IPS-20b (cell line): ENCODE measurements around the gene POU2AF2.
"Not testable (repeated sequence)": the region's sequence is repeated elsewhere in the genome, so short reads cannot be mapped to it uniquely, and the experiment has no call there.

Source experiments
- H3K27ac ChIP-seq: one replicate; pipeline ENCODE4 v1.5.1; 2013; ENCODE audit warnings: low read length
- H3K27me3 ChIP-seq: 2 replicates; pipeline ENCODE4 v1.6.1; 2013; ENCODE audit warnings: mild to moderate bottlenecking, low read length, inconsistent platforms; ENCODE audit not compliant: insufficient read depth
- H3K36me3 ChIP-seq: 2 replicates; pipeline ENCODE4 v1.6.1; 2013; ENCODE audit warnings: low read depth, mild to moderate bottlenecking, inconsistent platforms, low read length, moderate library complexity; ENCODE audit not compliant: insufficient read depth
- H3K4me1 ChIP-seq: 2 replicates; pipeline ENCODE4 v1.6.1; 2013; ENCODE audit warnings: mild to moderate bottlenecking, control low read depth, inconsistent platforms, low read length, moderate library complexity; ENCODE audit not compliant: insufficient read depth
- H3K4me3 ChIP-seq: 2 replicates; pipeline ENCODE4 v1.5.1; 2013; ENCODE audit warnings: mild to moderate bottlenecking, low read length, inconsistent platforms
- H3K9ac ChIP-seq: 2 replicates; pipeline ENCODE4 v1.6.1; 2013; ENCODE audit warnings: low read depth, mild to moderate bottlenecking, inconsistent platforms, low read length, moderate library complexity
- H3K9me3 ChIP-seq: 2 replicates; pipeline ENCODE4 v1.6.1; 2013; ENCODE audit warnings: mild to moderate bottlenecking, low read depth, low read length, inconsistent platforms; ENCODE audit not compliant: insufficient read depth

The POU2AF2 gene

DNA sequence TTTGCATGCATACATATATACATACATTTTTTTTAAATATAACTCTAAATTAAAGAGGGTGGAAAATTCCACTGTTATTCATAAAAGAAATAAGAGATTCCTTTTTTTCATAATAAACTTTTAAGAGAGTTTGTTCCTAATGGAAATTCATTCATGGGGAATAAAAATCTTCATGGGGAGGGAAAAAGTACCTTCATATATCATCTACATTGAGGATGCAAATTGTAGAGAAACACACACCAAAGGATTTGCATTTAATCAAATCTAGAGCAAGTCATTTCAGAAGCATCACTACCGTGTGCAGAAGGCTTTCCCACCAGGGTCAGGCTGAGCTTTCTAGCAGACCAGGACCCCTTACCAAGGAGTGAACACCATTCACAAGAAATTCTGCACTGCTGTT is at the start of gene POU2AF2:
Gene POU2AF2 (plus strand): TSS at position 301 of the 400 bp plus-strand sequence. CDS start 129 bp downstream, outside the sequence.
- no peaks in the 10 kb centered on the region for H3K27me3 ChIP-seq

GRCh38 chr11:111200010-111200534 is 45.5 kb upstream of the POU2AF2 start:
- Histone ChIP-seq H3K4me1 (no peaks in the 10 kb centered on the region), H3K27ac (no peak overlapping the region), H3K4me3 (no peak overlapping the region), H3K27me3 (no peaks in the 10 kb centered on the region), H3K9ac (no peak overlapping the region), H3K9me3 (no peaks in the 10 kb centered on the region), H3K36me3 (no peaks in the 10 kb centered on the region)

More for the DNA sequence above, at the start of gene POU2AF2:
- H3K9me3 ChIP-seq, result no peaks in the 10 kb centered on the region
- no peak within 1 kb of the TSS for H3K4me3 ChIP-seq
- H3K27ac ChIP-seq, result no peak within 1 kb of the TSS
- no peak within 1 kb of the TSS for H3K9ac ChIP-seq
- H3K4me1 ChIP-seq, result peaks cover 3% of the 10 kb centered on the region; the same call in 1 of the 2 replicates
- no peaks in the 10 kb centered on the region for H3K36me3 ChIP-seq

GRCh38 chr11:111204211-111204610 is 41.3 kb upstream of the POU2AF2 start:
- Histone ChIP-seq H3K27ac (no peak overlapping the region), H3K9me3 (no peaks in the 10 kb centered on the region), H3K36me3 (no peaks in the 10 kb centered on the region), H3K9ac (no peak overlapping the region), H3K4me3 (no peak overlapping the region), H3K4me1 (no peaks in the 10 kb centered on the region), H3K27me3 (no peaks in the 10 kb centered on the region)

GRCh38 chr11:111205632-111206385 is 39.7 kb upstream of the POU2AF2 start:
- no peak overlapping the region for H3K4me3 ChIP-seq
- H3K27ac ChIP-seq, result no peak overlapping the region
- H3K36me3 ChIP-seq, result no peaks in the 10 kb centered on the region
- H3K9me3 ChIP-seq, result no peaks in the 10 kb centered on the region
- H3K4me1 ChIP-seq, result no peaks in the 10 kb centered on the region
- H3K9ac ChIP-seq, result no peak overlapping the region
- no peaks in the 10 kb centered on the region for H3K27me3 ChIP-seq

GRCh38 chr11:111206472-111206871 is 39.1 kb upstream of the POU2AF2 start:
- Histone ChIP-seq H3K4me3 (no peak overlapping the region), H3K9me3 (no peaks in the 10 kb centered on the region), H3K9ac (no peak overlapping the region), H3K27me3 (no peaks in the 10 kb centered on the region), H3K4me1 (no peaks in the 10 kb centered on the region), H3K36me3 (no peaks in the 10 kb centered on the region), H3K27ac (no peak overlapping the region)

- no peaks in the 10 kb centered on the region for H3K4me1 ChIP-seq
- H3K27me3 ChIP-seq, result no peaks in the 10 kb centered on the region
- no peak overlapping the region for H3K9ac ChIP-seq
- no peaks in the 10 kb centered on the region for H3K9me3 ChIP-seq
- H3K4me3 ChIP-seq, result no peak overlapping the region
- H3K27ac ChIP-seq, result no peak overlapping the region
- no peaks in the 10 kb centered on the region for H3K36me3 ChIP-seq
Observed at GRCh38 chr11:111207213-111207612, 38.3 kb upstream of the POU2AF2 start.

DNA sequence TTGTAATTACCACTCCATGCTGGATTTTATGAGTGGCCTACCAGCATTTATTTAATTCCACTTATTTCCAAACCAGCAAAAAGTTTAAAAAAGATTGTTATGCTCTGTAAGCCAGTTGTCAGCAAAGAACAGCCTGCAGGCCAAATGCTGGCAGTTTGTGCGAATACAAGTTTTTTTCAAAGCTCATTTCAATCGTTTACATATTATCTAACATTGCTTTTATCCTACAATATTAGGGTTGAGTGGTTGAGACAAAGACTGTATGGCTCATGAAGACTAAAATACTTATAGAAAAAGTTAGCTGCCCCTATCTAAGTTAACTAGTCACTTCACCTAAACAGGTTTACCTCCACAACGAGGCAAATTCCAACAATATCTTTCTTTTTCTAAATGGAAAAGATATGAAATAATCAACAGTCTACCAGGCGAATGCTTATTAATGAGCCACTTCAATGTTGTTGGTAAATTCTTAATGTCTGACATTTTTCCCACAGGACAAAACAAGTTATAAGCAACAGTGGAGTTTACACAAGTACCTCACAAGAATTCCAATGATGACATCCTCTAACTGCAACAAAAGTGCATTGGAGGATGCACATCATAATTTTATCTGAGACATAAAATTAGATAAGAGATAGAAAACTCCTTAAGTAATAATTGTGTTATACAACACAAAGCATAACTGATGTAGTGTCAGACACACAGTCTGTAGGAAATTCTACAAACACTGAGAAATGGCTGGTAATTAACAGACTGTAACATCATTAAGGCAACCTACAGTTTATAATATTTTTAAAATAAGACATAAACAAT is 35.8 kb upstream of the POU2AF2 start:
- no peak overlapping the region for H3K4me3 ChIP-seq
- no peaks in the 10 kb centered on the region for H3K36me3 ChIP-seq

GRCh38 chr11:111213256-111213655 is 32.3 kb upstream of the POU2AF2 start:
- Histone ChIP-seq H3K9me3 (no peaks in the 10 kb centered on the region), H3K9ac (no peak overlapping the region), H3K4me3 (no peak overlapping the region), H3K27ac (no peak overlapping the region), H3K4me1 (no peaks in the 10 kb centered on the region), H3K36me3 (no peaks in the 10 kb centered on the region), H3K27me3 (no peaks in the 10 kb centered on the region)

More for the DNA sequence above, 35.8 kb upstream of the POU2AF2 start:
- Histone ChIP-seq H3K9me3 (no peaks in the 10 kb centered on the region), H3K9ac (no peak overlapping the region), H3K4me1 (no peaks in the 10 kb centered on the region), H3K27ac (no peak overlapping the region), H3K27me3 (no peaks in the 10 kb centered on the region)

DNA sequence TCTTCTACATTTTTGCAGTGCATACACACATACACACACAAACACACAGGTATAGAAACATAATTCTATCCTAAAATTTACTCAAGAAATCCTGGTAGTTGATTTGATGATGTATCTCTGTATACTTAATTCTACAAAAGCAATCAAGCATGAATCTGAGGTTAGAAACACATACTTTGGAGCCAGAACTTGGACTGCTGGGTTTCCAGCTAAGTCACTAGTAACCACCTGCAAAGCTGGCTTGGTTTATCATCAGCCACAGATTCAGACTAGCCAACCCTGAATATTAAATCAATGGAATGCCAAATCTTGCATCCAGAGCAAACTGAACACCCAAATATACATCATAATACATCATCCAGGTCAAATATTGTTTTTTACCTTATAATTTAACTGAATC is 24.8 kb upstream of the POU2AF2 start:
- Histone ChIP-seq H3K27me3 (no peaks in the 10 kb centered on the region), H3K9me3 (no peaks in the 10 kb centered on the region), H3K4me1 (no peaks in the 10 kb centered on the region), H3K9ac (no peak overlapping the region), H3K4me3 (no peak overlapping the region), H3K27ac (no peak overlapping the region), H3K36me3 (no peaks in the 10 kb centered on the region)

GRCh38 chr11:111221208-111221607 is 24.3 kb upstream of the POU2AF2 start:
- Histone ChIP-seq H3K36me3 (no peaks in the 10 kb centered on the region), H3K4me1 (no peaks in the 10 kb centered on the region), H3K27ac (no peak overlapping the region), H3K9me3 (no peaks in the 10 kb centered on the region), H3K9ac (no peak overlapping the region), H3K27me3 (no peaks in the 10 kb centered on the region), H3K4me3 (no peak overlapping the region)

GRCh38 chr11:111221936-111222335 is 23.6 kb upstream of the POU2AF2 start:
- not testable (repeated sequence) for H3K4me1 ChIP-seq, H3K27me3 ChIP-seq, H3K9ac ChIP-seq, H3K36me3 ChIP-seq, H3K27ac ChIP-seq, H3K4me3 ChIP-seq, H3K9me3 ChIP-seq
